ENCODE results near the gene DHX35.
"Not testable (repeated sequence)": the region's sequence is repeated elsewhere in the genome, so short reads cannot be mapped to it uniquely, and the experiment has no call there.

The DHX35 gene

DNA sequence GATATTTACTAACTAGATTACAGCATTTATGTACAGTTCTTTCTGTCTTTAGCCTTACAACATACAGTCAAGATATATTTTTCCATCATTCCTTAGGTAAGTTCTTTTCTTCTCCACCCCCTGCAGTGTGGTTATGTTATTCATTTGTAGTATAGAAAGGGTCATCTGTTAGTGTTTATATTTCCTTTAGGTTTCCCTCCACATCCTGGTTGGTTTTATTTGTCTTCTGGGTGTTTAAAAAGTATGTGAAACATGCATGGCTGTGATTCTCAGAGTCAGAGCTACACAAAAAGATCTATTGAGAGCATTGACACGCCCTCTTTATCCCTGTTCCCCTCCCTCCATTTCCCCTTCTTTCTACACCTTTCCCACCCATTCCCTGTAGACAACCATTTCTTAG lies 20.1 kb downstream of the DHX35 start:
- DNase-seq = no peak

DNA sequence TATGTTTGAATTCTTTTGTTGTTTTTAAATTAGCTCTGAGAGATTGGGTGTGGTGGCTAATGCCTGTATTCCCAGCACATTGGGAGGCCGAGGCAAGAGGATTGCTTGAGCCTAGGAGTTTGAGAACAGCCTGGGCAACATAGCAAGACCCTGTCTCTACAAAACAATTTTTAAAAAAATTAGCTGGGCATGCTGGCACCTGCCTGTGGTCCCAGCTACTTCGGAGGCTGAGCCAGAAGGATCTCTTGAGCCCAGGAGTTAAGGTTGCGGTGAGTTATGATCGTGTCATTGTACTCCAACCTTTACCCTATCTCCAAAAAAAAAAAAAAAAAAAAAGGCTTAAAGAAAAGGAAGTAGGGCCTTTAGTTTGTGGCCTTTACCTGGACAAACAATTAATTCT lies 22.9 kb downstream of the DHX35 start:
- no peak for DNase-seq

DNA sequence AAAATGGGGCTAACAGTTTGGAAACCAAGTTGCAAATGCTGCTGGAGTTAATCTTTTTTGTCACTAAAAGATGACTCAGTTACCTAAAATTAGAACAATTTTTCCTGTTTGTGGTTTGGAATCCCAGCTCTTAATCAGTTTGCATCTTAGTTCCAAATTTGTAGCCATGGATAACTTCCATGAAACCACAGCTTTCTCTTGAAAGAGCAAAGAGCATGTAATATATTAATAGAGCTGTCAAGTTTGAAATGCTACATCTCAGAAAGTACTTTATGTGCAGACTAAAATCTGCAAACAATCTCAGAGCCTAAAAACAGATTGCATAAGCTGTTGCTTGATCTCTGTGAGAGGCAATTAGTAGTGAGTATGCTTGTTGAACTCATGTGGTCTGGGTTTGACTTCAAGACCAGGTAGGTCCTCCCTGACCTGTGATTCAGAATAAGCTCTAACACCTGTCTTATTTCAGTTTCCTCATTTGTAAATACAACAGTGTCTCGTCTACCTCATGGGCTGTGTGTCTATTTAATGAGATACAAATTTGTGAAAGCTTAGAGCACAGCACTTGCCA lies 23.5 kb downstream of the DHX35 start:
- no peak for DNase-seq

DNA sequence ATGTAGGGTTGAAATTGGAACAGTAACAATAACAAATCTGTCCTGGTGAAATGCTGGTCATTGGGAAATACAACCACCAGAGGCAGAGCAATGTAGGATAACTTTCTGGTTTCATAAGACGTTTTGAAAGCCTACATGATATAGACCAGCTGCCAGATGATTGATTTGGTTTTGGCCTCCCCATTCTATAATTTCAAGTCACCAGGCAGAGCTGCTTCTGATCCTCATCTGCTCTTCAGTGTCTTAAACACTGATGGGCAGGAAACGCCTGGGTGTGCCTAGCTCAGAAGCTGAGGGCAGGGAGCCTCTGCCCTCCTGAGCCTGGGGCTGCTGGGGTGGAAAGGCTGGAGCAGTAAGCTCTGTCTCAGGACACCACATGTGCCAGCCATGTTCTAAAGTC lies 24.5 kb downstream of the DHX35 start:
- DNase-seq = no peak

DNA sequence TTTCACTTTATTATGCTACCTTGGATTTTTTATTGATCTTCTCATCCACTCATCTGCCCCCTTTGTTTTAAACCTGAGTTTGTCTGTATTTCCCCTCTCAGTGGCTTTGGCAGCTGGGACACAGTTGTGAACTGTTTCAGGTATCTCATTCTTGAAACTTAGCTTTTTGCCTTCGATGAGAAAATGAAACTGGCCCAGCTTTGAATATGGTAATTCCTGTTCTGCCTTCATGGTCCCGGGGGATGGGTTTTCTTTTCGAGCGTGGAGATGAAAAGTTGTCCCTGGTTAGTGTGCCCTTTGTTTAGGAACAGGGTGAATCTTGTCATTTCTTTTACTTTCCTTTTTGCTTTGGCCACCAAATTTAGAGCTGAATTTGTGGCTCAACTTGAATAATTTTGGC lies 25.6 kb downstream of the DHX35 start:
- no peak for DNase-seq

DNA sequence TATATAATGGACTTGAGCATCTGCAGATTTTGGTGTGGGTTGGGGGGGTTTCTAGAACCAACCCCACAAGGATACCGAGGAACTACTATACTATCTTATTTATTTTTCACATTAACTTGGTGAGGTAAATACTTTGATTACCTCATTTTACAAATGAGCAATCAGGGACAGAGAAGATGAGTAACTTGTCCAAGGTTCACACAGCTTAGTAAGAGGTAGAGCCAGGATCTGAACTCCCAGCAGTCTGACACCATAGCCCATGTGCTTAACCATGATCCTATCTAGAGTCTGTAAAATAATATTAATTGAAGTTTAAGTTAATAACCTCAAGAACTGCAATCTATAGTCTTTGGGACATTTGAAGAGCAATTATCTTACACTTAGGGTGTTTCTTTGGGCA lies 28.6 kb downstream of the DHX35 start:
- DNase-seq = no peak

DNA sequence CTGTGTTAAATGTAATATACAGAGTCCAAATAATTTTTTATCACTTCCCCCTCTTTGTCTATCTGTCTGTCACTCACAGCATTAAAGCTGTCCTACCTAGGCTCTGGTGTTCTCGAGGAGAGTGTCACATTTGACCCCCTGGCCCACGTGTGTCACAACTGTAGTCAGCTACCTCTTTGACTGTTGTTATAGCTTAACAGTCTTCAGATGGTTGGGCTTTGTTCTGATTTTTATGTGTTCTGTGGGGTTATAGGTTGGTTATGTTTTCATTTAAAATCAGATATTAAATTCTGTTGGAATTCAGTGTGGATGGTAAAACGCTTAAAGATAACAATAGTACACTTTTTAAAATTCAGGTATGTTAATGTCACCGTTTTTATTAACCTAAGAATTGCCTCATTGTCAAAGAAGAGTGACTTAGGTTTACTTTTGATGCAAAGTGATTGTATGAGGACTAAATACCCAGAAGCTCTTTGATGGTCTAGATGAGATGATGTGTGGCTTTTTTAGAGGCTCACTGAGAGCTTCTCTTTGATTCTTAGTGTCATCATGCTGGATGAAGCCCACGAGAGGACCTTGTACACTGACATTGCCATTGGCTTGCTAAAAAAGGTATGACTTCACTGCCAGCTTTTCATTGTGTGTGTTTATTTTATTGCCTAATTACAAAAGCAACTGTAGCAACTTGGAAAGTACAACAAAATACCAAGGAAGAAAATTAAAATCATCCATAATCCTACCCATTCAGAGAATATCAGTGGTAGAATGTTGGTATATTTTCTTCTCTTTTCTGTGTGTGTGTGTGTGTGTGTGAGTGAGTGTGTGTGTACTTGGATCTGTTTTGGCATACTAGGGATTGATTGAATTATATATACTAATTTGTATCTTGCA lies 29.9 kb downstream of the DHX35 start:
- no peak for DNase-seq

DNA sequence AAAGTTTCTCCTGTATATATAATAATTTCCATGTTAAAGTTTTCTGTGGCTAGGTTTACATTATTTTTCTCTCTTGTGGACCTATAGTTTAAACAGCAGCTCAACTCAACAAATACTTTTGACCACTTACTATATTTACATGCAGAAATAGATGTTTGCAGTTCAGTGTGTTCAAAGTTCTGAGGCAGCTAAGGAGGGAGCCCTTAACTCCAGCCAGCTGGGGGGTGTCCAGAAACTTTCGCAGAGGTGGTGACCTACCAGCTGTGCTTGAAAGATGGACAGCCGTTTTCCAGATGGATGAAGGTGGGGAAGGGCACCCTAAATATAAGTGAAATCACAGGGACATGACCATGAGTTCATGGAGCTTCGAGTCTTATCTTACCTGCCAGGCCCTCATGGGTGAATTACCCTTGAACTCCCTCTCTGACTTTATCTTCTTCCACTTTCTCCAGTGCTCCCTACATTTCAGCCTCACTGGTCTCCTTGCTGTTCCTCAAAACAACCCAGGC lies 33.4 kb downstream of the DHX35 start:
- DNase-seq = no peak

DNA sequence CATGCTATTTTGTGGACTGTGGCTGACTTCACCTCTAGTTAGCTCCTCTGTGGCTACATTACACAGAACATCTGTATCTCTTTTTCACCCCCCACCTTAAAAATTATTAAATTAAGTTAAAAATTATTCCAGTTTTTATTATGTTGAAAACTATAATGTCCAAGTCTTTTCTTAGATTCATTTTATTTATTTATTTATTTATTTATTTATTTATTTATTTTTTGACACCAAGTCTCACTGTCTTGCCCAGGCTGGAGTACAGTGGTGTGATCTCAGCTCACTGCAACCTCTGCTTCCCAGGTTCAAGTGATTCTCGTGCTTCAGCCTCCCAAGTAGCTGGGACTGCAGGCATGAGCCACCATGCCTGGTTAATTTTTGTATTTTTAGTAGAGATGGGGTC lies 34.7 kb downstream of the DHX35 start:
- not testable (repeated sequence) for DNase-seq

DNA sequence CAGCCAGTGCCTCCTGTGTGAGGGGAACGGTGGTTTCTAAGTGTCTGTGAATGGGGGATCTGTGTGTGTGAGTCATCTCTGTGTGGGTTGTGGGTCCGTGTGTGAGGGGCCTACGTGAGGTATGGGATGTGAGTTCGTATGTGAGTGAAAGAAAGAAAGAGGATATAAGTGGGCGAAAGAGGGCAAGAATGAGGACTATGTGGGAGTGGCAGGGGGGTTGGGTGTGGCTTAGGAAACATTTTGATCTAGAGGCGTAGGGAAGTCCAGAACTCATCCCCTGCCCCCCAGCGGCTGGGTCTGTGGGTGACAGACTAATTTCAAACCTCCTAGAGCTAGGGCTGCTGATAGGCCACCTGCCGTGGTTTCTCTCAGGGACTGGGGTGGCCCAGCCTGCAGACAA lies 35.5 kb downstream of the DHX35 start:
- peak; percentile 11 for DNase-seq

DNA sequence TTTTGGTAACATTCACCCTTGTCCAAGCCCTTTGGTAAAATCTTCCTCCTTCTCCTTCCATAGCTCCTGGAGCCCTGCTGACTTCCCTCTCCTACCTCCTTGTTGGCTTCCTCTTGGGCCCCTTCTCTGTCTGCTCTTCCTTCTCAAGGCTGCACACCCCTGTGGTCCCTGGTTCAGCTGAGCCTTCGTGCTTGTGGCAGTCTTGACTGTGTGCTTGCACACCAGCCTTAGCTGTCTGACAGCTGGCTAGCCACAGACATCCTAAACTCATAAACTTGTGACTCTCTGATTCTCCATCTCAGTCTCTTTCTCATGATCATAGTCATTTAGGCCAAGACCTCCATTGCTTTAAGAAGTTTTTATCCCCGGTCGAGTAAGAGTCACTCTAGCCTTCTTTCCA lies 37.1 kb downstream of the DHX35 start:
- DNase-seq = no peak

DNA sequence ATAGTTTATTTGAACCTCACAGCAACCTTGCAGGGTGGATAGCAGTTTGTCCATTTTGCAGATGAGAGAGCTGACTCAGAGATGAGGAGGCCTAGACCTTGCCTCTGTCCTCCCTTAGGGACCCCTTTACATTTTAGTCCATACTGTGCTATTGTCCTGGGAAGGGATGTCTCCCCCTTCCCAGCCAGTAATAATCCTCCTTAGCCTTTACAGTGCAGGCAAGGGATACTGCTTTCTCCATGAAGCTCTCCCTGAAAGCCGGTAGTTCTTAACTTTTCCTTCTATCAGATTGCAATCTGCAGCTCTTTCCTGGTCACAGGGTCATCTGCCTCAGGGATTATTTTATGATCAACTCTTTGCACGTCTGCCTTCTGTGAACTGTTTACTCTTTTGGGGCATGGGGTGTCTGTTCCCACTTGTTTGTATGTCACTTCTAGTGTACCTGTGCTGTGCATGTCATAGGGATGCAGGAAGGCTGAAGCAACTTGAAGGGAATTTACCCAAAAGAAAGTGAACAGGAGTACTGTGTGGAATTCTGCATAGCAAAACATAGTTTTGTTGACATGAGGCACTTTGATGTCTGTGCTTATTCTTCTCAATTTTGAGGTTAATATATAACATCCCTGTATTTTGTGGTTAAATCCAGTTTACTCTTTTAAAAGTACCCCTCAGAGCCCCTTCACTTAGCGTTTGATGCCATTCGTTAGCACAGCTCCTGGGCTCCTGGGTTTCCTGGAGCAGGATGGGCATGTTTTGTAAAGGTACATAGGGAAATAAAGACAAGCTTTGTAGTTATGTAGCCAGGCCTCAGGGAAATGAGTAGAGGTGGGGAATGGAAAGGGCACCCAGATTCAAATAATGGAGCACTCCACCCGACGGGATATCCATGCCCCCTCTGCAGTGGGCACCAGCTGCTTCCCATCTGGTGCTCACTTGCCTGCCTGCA lies 38.1 kb downstream of the DHX35 start:
- no peak for DNase-seq

DNA sequence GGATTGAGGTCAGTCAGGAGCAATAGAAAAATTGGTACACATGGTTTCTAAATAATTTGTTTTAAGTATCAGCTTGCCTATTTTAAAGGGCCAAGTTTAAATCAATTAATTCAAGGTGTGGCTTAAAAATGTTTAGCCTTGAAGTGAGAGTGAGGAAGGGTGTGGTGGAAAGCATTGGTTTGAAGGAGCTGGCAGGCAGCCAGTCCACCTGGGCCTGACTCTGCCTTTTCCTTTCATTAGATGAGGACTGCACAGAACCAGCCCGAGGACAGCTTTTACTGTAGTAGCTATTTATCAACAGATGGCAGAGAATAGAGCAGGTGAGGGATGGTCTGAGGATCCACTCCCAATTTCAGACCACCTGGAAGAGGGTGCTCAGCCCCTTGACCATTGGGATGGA lies 42.4 kb downstream of the DHX35 start:
- peak; percentile 33 for DNase-seq

DNA sequence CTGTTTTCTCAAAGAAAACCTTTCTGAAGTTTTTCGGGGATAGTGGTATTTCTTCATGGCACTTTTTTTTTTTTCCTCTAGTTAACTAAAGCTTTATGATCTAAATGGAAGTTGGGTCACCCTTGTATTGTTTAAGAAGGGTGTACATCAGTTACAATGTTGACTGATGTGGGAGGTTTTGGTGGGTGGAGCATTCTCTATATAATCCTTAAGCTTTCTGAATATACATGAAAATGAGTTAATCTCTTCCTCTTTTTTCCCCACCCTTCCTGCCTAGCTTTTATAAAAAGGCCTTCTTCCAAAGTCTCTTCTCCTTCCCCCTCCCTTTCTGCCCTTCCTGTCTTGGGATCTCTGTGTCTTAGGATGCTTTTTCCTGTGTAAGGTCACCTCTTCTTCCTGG lies 47.2 kb downstream of the DHX35 start:
- DNase-seq = no peak

DNA sequence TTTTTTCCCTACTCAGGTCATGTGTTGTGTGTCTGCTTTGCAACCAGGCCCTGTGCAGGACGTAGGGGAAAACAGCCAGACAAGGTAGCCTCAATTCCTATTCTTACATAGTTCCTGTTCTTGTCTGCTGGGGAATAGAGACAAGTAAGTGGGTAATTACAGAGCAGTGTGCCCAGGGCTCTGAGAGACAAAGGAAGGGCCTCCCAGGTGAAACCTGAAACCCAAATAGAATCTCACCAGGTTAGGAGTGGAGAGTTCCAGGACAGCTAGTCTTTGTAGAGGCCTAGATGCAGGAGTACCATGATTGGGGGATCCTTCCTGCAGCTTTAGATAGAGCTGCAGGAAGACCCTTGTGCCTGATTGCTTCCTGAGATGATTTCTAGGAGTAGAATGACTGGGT lies 48.4 kb downstream of the DHX35 start:
- no peak for DNase-seq

DNA sequence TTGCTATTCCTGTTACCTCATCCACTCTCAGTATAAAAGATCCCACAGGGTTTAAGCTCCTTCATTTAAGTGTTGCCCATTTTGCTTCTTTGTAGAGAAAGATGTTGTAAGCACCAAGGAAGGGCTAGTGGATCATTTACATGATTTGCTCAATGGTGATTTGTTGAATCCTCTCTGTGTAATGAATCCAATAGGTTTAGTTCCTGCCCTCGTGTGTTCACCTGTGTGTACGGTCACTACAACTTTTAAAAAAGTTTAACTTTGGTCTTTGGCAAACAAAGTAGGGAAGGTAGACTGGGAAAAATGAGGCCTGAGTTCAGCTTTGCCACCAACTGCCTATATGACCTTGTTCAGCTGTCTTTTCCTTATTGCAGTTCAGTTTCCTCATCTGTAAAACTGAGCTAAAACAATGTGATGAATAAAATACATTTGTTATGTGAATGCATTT lies 51.5 kb downstream of the DHX35 start:
- no peak for DNase-seq

DNA sequence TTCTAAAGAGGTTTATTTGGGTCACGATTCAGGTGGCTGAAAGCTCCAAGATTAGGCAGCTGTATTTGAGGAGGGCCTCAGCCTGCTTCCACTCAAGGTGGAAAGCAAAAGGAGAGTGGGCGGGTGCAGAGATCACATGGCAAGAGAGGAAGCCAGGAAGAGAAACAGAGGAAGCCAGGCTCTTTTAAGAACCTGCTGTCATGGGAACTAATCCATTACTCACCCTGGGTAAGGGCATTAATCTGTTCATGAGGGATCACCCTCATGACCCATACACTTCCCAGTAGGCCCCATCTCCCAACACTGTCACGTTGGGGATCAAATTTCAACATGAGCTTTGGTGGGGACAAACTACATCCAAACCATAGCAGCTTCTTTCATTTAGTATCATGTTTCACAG lies 53.9 kb downstream of the DHX35 start:
- no peak for DNase-seq

DNA sequence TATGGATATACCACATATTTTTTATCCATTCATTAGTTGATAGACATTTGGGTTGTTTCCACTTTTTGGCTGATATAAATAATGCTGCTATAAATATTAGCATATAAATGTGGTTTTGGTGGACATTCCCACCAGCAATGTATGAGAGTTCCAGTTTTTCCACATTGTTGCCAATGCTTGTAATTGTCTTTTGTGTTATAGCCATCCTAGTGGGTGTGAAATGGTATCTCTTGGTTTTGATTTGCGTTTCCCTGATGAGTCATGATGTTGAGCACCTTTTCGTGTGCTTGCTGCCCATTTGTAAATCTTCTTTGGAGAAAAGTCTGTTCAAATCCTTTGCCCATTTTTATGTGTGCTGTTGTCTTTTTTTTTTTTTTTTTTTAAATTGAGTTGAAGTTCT lies 54.4 kb downstream of the DHX35 start:
- no peak for DNase-seq

DNA sequence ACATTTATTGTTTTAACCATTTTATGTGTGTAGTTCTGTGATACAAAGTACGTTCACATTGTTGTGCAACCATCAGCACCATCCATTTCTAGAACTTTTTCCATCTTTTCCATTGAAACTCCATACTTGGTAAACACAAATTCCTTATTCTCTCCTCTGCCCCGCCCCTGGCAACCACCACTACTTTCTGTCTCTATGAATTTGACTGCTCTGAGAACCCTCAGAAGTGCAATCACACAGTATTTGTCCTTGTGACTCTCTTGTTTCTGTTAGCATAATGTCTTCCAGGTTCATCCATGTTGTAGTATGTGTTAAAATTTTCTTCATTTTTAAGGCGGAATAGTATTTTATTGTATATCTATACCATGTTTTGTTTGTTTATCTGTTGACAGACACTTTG lies 56.9 kb downstream of the DHX35 start:
- no peak for DNase-seq

DNA sequence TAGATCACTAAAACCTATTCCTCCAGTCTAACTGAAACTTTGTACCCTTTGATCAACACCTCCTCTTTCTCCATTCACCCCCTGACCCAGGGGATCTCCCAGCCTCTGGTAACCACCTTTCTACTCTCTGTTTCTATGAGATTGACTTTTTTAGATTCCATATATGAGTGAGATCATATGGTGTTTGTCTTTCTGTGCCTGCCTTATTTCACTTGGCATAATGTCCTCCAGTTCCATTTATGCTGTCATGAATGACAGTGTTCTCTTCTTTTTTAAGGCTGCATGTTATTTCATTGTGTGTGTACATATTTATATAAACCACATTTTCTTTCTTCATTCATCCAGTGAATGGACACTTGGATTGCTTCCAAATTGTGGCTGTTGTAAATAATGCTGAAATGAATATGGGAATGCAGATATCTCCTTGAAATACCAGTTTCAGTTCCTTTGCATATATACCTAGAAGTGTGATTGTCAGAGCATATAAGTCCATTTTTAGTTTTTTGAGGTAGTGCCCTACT lies 57.7 kb downstream of the DHX35 start:
- no peak for DNase-seq

DNA sequence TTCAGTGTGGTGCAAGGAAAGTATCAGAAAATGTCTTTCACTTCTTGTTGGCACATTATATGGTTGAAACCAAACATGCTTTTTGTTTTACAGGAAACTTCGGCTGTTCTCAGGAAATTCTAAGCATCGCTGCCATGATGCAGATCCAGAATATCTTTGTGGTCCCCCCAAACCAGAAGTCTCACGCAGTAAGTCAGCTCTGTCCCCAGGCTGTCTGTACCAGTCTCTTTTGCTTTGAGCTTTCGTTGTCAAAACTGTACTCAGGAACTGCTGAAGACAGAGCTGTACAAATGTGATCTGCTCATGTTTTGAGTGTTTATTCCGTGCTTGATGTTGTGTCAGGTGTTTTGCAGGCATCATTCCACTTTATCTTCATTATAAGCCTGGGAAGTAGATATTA lies 59.6 kb downstream of the DHX35 start:
- DNase-seq = no peak

DNA sequence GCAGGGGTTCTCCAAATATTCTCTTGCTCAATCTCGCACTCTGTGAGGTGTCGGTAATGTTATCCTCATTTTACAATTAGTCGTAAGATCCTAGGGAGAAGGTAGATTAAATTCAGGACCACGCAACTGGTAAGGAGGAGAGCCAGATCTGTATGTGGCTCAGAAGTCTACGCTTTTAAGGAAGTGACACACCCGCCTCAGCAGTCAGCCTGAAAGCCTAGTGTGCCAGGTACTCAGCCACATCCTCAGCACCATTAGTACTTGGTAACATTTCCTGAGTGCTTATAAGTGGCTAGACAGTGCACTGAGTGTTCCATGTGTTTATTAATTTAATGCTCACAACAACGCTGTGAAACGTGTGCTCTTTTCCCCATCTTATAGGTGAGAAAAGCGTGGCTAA lies 63.7 kb downstream of the DHX35 start:
- peak; percentile 23 for DNase-seq

DNA sequence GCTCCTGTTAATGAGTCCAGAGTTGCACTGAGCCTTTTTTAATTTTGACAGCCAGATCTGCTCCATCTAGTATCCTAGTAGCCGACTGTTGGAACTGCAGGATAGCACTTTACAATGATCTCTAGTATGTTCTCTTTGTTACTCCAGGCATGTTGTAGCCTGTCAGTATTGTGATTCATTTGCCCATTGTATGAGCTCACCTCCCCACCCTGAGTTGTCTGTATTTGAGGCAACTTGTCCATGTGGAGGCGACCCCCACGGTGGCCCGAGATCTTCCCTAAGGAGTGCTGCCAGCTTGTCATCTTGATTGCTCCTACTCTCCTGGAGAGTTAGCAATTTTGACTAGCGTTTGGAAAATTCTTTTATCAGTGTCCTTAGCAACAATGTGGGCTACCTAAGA lies 67.2 kb downstream of the DHX35 start:
- DNase-seq = no peak

Data from CD4-positive, alpha-beta T cell treated with Interleukin-10 for 1 hour (primary cell).